ENCODE data around the gene FKBP1B.
"Not testable (repeated sequence)": the region's sequence is repeated elsewhere in the genome, so short reads cannot be mapped to it uniquely, and the experiment has no call there.

Gene FKBP1B

GRCh38 chr2:24049485-24050021, at the start of gene FKBP1B:
Gene FKBP1B, plus strand, starts transcription at chr2:24049741. Its CDS starts 109 bp downstream, at chr2:24049850.
- DNase-seq (ENCODE audit: low read depth) = peak; percentile 26

DNA sequence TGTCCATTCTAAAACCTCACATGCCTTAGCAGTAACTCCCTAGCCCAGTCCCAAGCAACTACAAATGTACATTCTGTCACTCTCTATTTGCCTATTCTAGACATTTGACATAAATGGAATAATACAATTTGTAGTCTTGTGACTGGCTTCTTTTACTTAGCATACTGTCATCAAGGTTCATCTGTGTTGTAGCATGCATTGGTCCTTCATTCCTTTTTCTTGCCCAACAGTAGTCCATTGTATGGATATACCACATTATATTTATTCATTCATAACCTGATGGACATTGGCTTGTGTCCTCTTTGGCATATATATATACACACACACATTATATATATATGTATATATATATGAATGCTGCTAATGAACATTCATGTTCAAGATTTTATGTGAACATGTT, 41.8 kb upstream of the FKBP1B start:
- no peak for DNase-seq (ENCODE audit: low read depth)

GRCh38 chr2:24008672-24009366, 40.7 kb upstream of the FKBP1B start:
- DNase-seq (ENCODE audit: low read depth) = no peak

- no peak for DNase-seq (ENCODE audit: low read depth)
Observed at GRCh38 chr2:24009367-24009679, 40.2 kb upstream of the FKBP1B start.

DNA sequence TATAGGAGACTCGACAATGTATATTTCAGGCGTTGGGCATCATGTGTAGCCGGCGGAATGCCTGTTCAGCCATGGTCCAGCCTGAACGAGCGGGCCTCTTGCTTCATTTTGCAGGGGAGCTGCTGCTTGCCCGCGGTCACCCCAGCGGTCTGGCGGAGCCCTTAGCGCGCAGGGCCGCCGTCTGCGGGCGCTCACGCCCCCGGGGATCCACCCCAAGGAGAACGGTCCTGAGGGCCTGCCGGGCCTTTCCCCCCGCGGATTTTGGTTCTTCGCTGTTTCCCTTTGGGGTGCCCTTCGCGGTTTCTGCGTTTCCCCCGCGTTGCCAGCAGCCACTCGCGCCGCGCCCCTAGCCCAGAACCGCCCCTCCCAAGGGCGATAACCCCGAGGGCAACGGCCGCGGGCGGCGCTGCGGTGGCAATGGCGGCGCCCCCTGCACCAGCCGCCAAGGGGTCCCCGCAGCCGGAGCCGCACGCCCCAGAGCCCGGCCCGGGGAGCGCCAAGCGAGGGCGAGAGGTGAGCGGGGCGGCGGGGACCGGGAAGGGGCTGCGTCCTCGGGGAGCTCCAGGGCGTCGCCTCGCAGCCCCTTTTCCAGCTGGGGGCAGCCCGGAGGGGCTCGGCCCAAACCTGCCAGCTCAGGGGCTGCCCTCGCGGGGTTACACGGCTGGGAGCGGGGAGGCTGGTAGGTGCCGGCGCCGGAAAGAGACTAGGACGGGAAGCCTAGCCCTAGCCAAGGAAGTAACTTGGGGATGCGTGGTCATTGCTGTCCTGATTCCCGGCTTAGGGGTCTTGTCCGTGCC, 39.7 kb upstream of the FKBP1B start, which contains the start of gene MFSD2B:
Gene MFSD2B (plus strand): TSS at position 406 of the 797 bp plus-strand sequence. CDS start 12 bp downstream, at position 418.
- no peak for DNase-seq (ENCODE audit: low read depth)

GRCh38 chr2:24010477-24011249, 38.9 kb upstream of the FKBP1B start:
- DNase-seq (ENCODE audit: low read depth) = no peak

- no peak for DNase-seq (ENCODE audit: low read depth)
Observed at GRCh38 chr2:24011250-24012104, 38.1 kb upstream of the FKBP1B start.

DNA sequence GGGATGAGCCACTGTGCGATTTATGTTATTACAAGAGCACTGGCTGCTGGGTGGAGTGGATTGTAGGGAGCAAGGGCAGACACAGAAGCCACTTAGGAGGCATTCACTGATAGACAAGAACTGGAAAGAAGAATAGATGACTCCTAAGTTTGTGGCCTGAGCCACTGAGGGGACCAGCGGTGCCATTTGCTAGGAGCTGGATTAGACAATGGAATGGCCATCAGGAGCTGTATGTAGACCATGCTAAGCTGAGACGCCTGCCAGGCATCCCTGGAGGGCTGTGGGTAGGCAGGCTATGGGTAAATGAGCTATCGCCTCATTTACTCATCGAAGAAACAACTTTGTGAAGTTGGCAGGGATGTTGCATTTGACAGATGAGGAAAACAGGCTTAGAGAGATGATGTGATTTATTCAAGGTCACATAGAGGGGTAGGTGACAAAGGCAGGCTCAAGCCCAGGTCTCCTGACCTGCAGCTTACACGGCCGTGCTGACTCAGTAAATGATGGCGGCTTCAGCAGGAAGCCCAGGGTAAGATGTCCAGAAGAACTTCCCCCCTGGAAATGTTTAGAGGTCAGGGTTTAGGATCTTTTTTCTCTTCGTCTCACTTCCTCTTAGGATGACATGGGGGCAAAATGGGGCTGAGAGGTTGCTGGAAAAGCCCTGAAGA, 36.9 kb upstream of the FKBP1B start:
- no peak for DNase-seq (ENCODE audit: low read depth)

DNA sequence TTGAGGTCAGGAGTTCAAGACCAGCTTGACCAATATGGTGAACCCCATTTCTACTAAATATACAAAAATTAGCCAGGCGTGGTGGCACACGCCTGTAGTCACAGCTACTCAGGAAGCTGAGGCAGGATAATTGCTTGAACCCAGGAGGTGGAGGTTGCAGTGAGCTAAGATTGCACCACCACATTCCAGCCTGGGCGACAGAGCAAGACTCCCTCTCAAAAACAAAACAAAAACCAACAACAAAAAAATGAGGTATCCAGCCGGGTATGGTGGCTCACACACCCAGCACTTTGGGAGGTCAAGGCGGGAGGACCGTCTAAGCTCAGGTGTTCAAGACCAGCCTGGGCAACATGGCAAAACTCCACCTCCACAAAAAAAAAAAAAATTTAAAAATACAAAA, 34.6 kb upstream of the FKBP1B start:
- DNase-seq (ENCODE audit: low read depth) = not testable (repeated sequence)

DNA sequence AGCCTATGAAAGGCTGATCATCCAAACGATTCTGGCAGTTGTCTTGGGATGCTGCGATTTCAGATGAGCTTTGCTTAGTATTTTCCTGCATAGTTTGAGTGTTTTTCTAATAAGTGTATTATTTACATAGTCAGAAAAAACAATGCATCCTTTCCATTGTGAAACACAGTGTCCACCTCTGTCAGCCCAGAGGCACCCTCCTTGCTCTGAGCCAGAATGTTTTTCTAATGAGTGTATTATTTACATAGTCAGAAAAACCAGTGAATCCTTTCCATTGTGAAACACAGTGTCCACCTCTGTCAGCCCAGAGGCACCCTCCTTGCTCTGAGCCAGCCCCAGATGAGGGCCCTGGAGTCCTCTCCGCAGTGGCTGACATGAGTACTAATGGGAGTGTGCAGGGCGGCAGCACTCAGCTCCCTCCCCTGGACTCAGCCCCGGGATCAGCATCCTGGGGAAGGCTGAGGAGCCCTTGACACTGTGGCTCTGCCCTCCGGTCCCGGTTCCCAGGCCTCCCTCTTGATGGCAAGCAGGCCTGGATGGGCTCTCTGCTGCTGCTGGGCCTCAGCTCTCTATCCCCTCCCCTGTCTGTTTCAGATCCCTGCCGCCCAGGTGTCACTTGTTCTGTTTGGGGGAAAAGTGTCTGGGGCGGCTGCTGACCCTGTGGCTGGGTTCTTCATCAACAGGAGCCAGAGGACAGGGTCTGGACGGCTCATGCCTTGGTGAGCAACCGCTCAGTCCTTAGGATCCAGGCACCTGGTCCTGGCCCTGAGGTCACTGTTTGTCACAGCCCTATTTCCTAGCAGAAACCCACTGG, 33.8 kb upstream of the FKBP1B start:
- DNase-seq (ENCODE audit: low read depth) = no peak

DNA sequence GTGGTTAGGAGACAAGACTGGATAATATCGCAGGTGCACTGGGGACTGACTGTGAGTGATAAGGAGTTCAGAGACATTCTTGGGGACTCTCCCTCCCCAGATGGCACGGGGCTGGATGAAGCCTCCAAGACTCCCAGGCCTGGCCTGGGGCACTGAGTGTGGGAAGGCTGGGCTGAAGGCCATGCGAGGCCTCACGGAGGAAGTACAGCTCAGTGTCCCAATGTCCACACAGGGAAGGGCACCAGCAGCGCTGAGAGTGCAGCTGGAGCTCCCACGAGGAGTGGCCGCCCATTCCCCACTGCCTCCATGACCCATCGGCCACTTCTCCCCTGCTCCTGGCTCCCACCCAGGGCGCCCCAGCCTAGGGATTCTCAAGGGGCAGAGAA, 33.2 kb upstream of the FKBP1B start:
- DNase-seq (ENCODE audit: low read depth) = no peak

DNA sequence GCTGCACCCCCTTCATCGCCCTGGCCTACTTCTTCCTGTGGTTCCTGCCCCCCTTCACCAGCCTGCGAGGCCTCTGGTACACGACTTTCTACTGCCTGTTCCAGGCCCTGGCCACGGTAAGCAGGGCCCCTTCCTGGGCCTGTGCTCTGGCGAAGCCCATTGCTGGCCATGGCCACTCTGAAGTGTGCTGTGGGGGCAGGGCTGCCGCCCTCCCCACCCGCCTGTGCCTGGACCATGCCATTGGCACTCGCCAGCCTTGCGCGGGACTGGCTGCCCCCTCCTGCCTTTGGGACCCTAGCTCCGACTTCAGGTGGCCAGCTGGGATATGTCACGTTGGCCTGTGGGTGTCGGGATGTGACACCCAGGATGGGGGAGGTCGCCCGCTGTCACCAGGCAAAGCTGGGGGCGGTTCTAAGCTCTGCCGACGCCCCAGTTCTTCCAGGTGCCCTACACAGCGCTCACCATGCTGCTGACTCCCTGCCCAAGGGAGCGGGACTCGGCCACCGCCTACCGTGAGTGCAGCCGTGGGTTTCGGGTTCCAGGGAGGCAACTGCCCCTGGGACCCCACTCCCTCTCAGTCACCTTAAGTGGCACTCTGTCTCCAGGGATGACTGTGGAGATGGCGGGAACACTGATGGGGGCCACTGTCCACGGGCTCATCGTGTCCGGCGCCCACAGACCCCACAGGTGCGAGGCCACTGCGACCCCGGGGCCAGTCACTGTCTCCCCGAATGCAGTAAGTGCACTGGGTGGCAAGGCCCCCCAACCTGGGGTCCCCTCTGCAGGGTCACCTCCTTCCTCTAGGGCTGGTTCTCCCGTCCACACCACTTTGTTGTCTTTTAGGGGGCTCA, 32.5 kb upstream of the FKBP1B start:
- no peak for DNase-seq (ENCODE audit: low read depth)

GRCh38 chr2:24017711-24018110, 31.8 kb upstream of the FKBP1B start:
- no peak for DNase-seq (ENCODE audit: low read depth)

DNA sequence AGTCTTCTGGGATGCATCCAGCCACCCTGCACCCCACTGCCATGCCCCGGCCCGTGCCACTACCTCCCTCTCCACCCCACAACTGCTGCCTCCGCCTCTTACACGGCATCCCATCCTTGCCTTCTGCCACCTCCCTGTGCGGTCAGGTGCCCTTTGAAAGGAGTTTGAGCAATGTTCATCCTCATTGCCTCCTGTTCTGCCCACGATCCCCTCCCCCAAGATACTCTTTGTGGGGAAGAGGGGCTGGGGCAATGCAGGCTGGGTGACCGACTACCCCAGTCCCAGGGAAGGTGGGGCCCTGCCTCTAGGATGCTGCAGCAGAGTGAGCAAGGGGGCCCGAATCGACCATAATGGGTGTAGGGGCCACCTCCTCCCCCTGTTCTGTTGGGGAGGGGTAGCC, 31.3 kb upstream of the FKBP1B start:
- no peak for DNase-seq (ENCODE audit: low read depth)

DNA sequence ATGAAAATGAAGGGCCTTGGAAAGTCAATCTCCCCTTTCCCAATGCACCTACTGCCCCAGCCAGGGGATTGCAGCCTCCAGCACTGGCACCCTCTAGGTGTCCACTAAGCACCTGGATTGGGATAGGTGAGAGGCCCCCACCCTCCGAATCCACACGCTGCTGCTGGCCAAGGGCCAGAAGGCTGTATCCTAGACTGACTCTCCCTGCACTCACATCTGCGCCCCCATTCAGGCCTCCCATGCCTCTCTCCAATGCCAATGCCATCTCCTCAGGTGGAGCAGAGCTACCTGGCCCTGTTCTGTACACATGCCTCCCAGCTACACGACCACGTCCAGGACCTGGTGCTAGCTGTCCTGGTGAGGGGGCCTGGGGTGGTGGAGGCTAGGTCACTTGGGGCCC, 29.8 kb upstream of the FKBP1B start:
- DNase-seq (ENCODE audit: low read depth) = no peak

GRCh38 chr2:24020244-24020643, 29.3 kb upstream of the FKBP1B start:
- DNase-seq (ENCODE audit: low read depth) = no peak

DNA sequence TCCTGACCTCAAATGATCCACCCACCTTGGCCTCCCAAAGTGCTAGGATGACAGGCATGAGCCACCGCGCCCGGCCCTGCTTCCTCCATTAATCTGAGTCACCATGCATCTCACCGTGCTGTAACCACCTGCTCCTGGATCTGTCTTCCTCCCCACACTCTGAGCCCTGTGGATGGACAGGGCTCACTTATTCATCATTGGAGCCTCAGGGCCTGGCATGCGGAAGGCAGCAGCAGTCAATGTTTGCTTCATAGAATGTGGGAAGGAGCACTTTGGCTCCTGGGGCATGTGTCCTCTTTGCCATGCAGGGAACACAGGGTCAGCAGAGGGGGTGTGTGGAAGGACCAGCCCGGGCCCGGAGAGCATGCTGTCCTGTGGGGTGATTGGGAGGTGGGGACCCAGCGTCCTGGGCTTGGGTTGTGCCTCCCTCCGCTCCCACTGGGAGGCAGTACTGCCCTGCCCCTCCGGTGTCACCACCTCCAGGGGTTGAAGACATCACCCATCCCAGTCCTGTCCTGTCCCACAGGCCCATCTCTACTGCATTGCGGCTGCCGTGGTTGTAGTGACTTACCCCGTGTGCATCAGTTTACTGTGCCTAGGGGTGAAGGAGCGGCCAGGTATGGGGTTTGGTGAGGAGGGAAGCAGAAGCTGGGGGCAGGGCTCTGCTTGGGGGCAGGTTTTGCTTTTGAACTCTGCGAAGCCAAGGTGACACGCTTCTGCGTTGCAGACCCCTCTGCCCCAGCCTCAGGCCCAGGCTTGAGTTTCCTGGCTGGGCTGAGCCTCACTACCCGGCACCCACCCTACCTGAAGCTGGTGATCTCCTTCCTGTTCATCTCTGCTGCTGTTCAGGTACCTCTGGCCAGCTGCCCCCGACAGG, 28.2 kb upstream of the FKBP1B start:
- DNase-seq (ENCODE audit: low read depth) = no peak

- DNase-seq (ENCODE audit: low read depth) = no peak
Observed at GRCh38 chr2:24022324-24022974, 27.1 kb upstream of the FKBP1B start.

All from activated T-cell treated with anti-CD3 and anti-CD28 coated beads for 1 hour (primary cell).